Central memory CD8-positive, alpha-beta T cell (primary cell): ENCODE results near the gene TMEM204.

Experiments
- ATAC-seq: fragments of 150-1000 bp; cut with Tn5 transposase; replicated peaks from 2 replicates; pipeline ENCODE4 v1.10.0; 2022; ENCODE audit warnings: mild to moderate bottlenecking, moderate FRiP score, moderate number of reproducible peaks; ENCODE audit not compliant: poor library complexity, severe bottlenecking; ENCODE audit errors: extremely low read depth
- DNase-seq, 2 donors: peaks; one replicate each; pipeline ENCODE4 v3.0.0; 2021; ENCODE audit warnings: low spot score in 2 of 2
- H3K27ac Mint-ChIP-seq: one replicate; pipeline ENCODE4 v1.8.0; 2022; ENCODE audit warnings: low read depth, mild to moderate bottlenecking, moderate library complexity, mixed read lengths
- H3K27me3 Mint-ChIP-seq: one replicate; pipeline ENCODE4 v1.8.0; 2022; ENCODE audit warnings: mixed read lengths
- H3K36me3 Mint-ChIP-seq: one replicate; pipeline ENCODE4 v1.8.0; 2022; ENCODE audit warnings: mild to moderate bottlenecking, moderate library complexity, mixed read lengths; ENCODE audit not compliant: insufficient read depth
- H3K4me1 Mint-ChIP-seq: one replicate; pipeline ENCODE4 v1.8.0; 2022; ENCODE audit warnings: mixed read lengths
- H3K4me3 Mint-ChIP-seq: one replicate; pipeline ENCODE4 v1.8.0; 2022; ENCODE audit warnings: mild to moderate bottlenecking, moderate library complexity, mixed read lengths
- H3K9me3 Mint-ChIP-seq: one replicate; pipeline ENCODE4 v1.8.0; 2022; ENCODE audit warnings: mixed read lengths

Gene TMEM204

GRCh38 chr16:1553946-1554825 is 20.7 kb downstream of the TMEM204 start:
- DNase-seq (no peak), ATAC-seq (no peak)
- Mint-ChIP-seq H3K4me1 (peaks cover 21% of the 10 kb centered on the region), H3K36me3 (peaks cover 15% of the 10 kb centered on the region), H3K27ac (no peak overlapping the region), H3K27me3 (no peaks in the 10 kb centered on the region), H3K4me3 (no peak overlapping the region), H3K9me3 (no peaks in the 10 kb centered on the region)

- Mint-ChIP-seq H3K27ac (no peak overlapping the region), H3K36me3 (peaks cover 13% of the 10 kb centered on the region)
- no peak for ATAC-seq
Measured at GRCh38 chr16:1554826-1555445, 21.5 kb downstream of the TMEM204 start.

GRCh38 chr16:1556254-1556653 is 22.8 kb downstream of the TMEM204 start:
- Mint-ChIP-seq H3K4me1 (peaks cover 35% of the 10 kb centered on the region), H3K27me3 (no peaks in the 10 kb centered on the region), H3K9me3 (no peaks in the 10 kb centered on the region), H3K27ac (no peak overlapping the region), H3K4me3 (no peak overlapping the region), H3K36me3 (peaks cover 13% of the 10 kb centered on the region)
- no peak for DNase-seq
- ATAC-seq: no peak

More at GRCh38 chr16:1554826-1555445, 21.5 kb downstream of the TMEM204 start:
- no peaks in the 10 kb centered on the region for H3K27me3 Mint-ChIP-seq
- H3K4me3 Mint-ChIP-seq: no peak overlapping the region
- no peaks in the 10 kb centered on the region for H3K9me3 Mint-ChIP-seq
- peaks cover 29% of the 10 kb centered on the region for H3K4me1 Mint-ChIP-seq
- no peak for DNase-seq

GRCh38 chr16:1557074-1557473 is 23.6 kb downstream of the TMEM204 start:
- H3K4me3 Mint-ChIP-seq: no peak overlapping the region
- DNase-seq (no peak), ATAC-seq (no peak)
- no peaks in the 10 kb centered on the region for H3K9me3 Mint-ChIP-seq
- peaks cover 35% of the 10 kb centered on the region for H3K4me1 Mint-ChIP-seq
- no peak overlapping the region for H3K27ac Mint-ChIP-seq
- no peaks in the 10 kb centered on the region for H3K27me3 Mint-ChIP-seq
- H3K36me3 Mint-ChIP-seq: peaks cover 13% of the 10 kb centered on the region

- Mint-ChIP-seq H3K9me3 (no peaks in the 10 kb centered on the region), H3K4me3 (no peak overlapping the region), H3K4me1 (peaks cover 30% of the 10 kb centered on the region), H3K27ac (no peak overlapping the region), H3K27me3 (no peaks in the 10 kb centered on the region), H3K36me3 (peaks cover 13% of the 10 kb centered on the region)
- ATAC-seq (no peak), DNase-seq (no peak)
Measured at GRCh38 chr16:1557576-1557975, 24.1 kb downstream of the TMEM204 start.

- H3K9me3 Mint-ChIP-seq: no peaks in the 10 kb centered on the region
- ATAC-seq (peak; percentile 67), DNase-seq (no peak)
- peaks cover 21% of the 10 kb centered on the region for H3K4me1 Mint-ChIP-seq
- H3K27me3 Mint-ChIP-seq: no peaks in the 10 kb centered on the region
- no peak overlapping the region for H3K4me3 Mint-ChIP-seq
- no peak overlapping the region for H3K27ac Mint-ChIP-seq
- peaks cover 9% of the 10 kb centered on the region for H3K36me3 Mint-ChIP-seq
Measured at GRCh38 chr16:1559446-1559975, 26.0 kb downstream of the TMEM204 start.

- DNase-seq (no peak), ATAC-seq (no peak)
- Mint-ChIP-seq H3K9me3 (no peaks in the 10 kb centered on the region), H3K36me3 (peaks cover 9% of the 10 kb centered on the region), H3K27ac (no peak overlapping the region), H3K27me3 (no peaks in the 10 kb centered on the region), H3K4me3 (no peak overlapping the region), H3K4me1 (peaks cover 21% of the 10 kb centered on the region)
Measured at GRCh38 chr16:1560153-1560552, 26.7 kb downstream of the TMEM204 start.

GRCh38 chr16:1560866-1561265 is 27.4 kb downstream of the TMEM204 start:
- no peaks in the 10 kb centered on the region for H3K27me3 Mint-ChIP-seq
- H3K36me3 Mint-ChIP-seq: peaks cover 9% of the 10 kb centered on the region
- no peak overlapping the region for H3K4me3 Mint-ChIP-seq
- DNase-seq: no peak
- no peak overlapping the region for H3K27ac Mint-ChIP-seq
- H3K9me3 Mint-ChIP-seq: no peaks in the 10 kb centered on the region
- peaks cover 21% of the 10 kb centered on the region for H3K4me1 Mint-ChIP-seq
- no peak for ATAC-seq

GRCh38 chr16:1561266-1561665 is 27.8 kb downstream of the TMEM204 start:
- Mint-ChIP-seq H3K9me3 (no peaks in the 10 kb centered on the region), H3K27ac (no peak overlapping the region), H3K4me1 (peaks cover 21% of the 10 kb centered on the region), H3K36me3 (peaks cover 9% of the 10 kb centered on the region), H3K27me3 (no peaks in the 10 kb centered on the region), H3K4me3 (no peak overlapping the region)
- ATAC-seq (no peak), DNase-seq (no peak)

- no peak overlapping the region for H3K27ac Mint-ChIP-seq
- H3K27me3 Mint-ChIP-seq: no peaks in the 10 kb centered on the region
- H3K9me3 Mint-ChIP-seq: no peaks in the 10 kb centered on the region
- peaks cover 21% of the 10 kb centered on the region for H3K4me1 Mint-ChIP-seq
- peaks cover 5% of the 10 kb centered on the region for H3K36me3 Mint-ChIP-seq
- ATAC-seq (no peak), DNase-seq (no peak)
- no peak overlapping the region for H3K4me3 Mint-ChIP-seq
Measured at GRCh38 chr16:1561836-1562235, 28.4 kb downstream of the TMEM204 start.

- Mint-ChIP-seq H3K27me3 (no peaks in the 10 kb centered on the region), H3K9me3 (no peaks in the 10 kb centered on the region), H3K4me3 (no peak overlapping the region), H3K27ac (no peak overlapping the region), H3K4me1 (peaks cover 18% of the 10 kb centered on the region), H3K36me3 (peaks cover 2% of the 10 kb centered on the region)
- ATAC-seq (no peak), DNase-seq (no peak)
Measured at GRCh38 chr16:1563786-1564185, 30.3 kb downstream of the TMEM204 start.

GRCh38 chr16:1564325-1564724 is 30.9 kb downstream of the TMEM204 start:
- no peaks in the 10 kb centered on the region for H3K27me3 Mint-ChIP-seq
- no peak overlapping the region for H3K4me3 Mint-ChIP-seq
- H3K9me3 Mint-ChIP-seq: no peaks in the 10 kb centered on the region
- no peak overlapping the region for H3K27ac Mint-ChIP-seq
- H3K36me3 Mint-ChIP-seq: peaks cover 2% of the 10 kb centered on the region
- no peak for DNase-seq
- peaks cover 12% of the 10 kb centered on the region for H3K4me1 Mint-ChIP-seq
- no peak for ATAC-seq
